ENCODE measurements around the gene ZSWIM4. TPM values are rescaled to one million over a fixed set of nuclear protein-coding genes. Genes with fewer than 3 reads are reported as not detected.
A peak's percentile ranks its signal among the peaks of the same experiment; 100 is the strongest.

The ZSWIM4 gene
- total and polyA plus RNA-seq, 9 donors: 1.2 to 7.9 (median 4.3) TPM

- intact Hi-C loops (cut with DNase I): no loop called here
- no peak overlapping the region for H3K4me3 ChIP-seq
- no peaks in the 10 kb centered on the region for H3K27me3 ChIP-seq
- WGBS, 3 donors: 74 to 84% (median 81%) methylated on average over 8 of the region's 8 CpGs
- H3K27ac ChIP-seq: no peak overlapping the region
- H3K36me3 ChIP-seq: no peaks in the 10 kb centered on the region
- no peaks in the 10 kb centered on the region for H3K9me3 ChIP-seq
- TF ChIP-seq CTCF (IDR thresholded peaks at IDR 0.05) (no peak), EP300 (IDR thresholded peaks at IDR 0.05) (no peak), POLR2A (IDR thresholded peaks at IDR 0.05) (no peak)
- no peaks in the 10 kb centered on the region for H3K4me1 ChIP-seq (ENCODE audit: insufficient read depth)
- DNase-seq: peak in 1 of 5 donors; percentile 50
Observed at GRCh38 chr19:13823256-13823655, 28.0 kb downstream of the ZSWIM4 start.

GRCh38 chr19:13823901-13824300 is 28.7 kb downstream of the ZSWIM4 start:
- Histone ChIP-seq H3K27ac (no peak overlapping the region), H3K4me3 (no peak overlapping the region), H3K4me1 (ENCODE audit: insufficient read depth) (no peaks in the 10 kb centered on the region), H3K9me3 (no peaks in the 10 kb centered on the region), H3K27me3 (no peaks in the 10 kb centered on the region), H3K36me3 (no peaks in the 10 kb centered on the region)
- 85 to 91% (median 88%) methylated on average over 2 of the region's 2 CpGs for WGBS, 3 donors
- no peak for TF ChIP-seq POLR2A (IDR thresholded peaks at IDR 0.05)
- no peak for TF ChIP-seq EP300 (IDR thresholded peaks at IDR 0.05)
- TF ChIP-seq CTCF (IDR thresholded peaks at IDR 0.05): no peak
- no peak for DNase-seq
- intact Hi-C loops (cut with DNase I): no loop called here

GRCh38 chr19:13824703-13825102 is 29.5 kb downstream of the ZSWIM4 start:
- intact Hi-C loops (cut with DNase I): no loop called here
- Histone ChIP-seq H3K27ac (no peak overlapping the region), H3K4me3 (no peak overlapping the region), H3K4me1 (ENCODE audit: insufficient read depth) (no peaks in the 10 kb centered on the region), H3K36me3 (no peaks in the 10 kb centered on the region), H3K27me3 (no peaks in the 10 kb centered on the region), H3K9me3 (no peaks in the 10 kb centered on the region)
- TF ChIP-seq CTCF (IDR thresholded peaks at IDR 0.05) (no peak), POLR2A (IDR thresholded peaks at IDR 0.05) (no peak), EP300 (IDR thresholded peaks at IDR 0.05) (no peak)
- no peak for DNase-seq

GRCh38 chr19:13825489-13826441 is 30.5 kb downstream of the ZSWIM4 start:
- intact Hi-C loops (cut with DNase I): no loop called here
- Histone ChIP-seq H3K4me1 (ENCODE audit: insufficient read depth) (no peaks in the 10 kb centered on the region), H3K27ac (no peak overlapping the region), H3K27me3 (no peaks in the 10 kb centered on the region), H3K36me3 (peaks cover 3% of the 10 kb centered on the region), H3K4me3 (no peak overlapping the region), H3K9me3 (no peaks in the 10 kb centered on the region)
- peak in 1 of 5 donors; percentile 42 for DNase-seq
- 85 to 87% (median 86%) methylated on average over 23 to 30 of the region's 30 CpGs for WGBS, 3 donors
- TF ChIP-seq CTCF (IDR thresholded peaks at IDR 0.05): no peak
- TF ChIP-seq EP300 (IDR thresholded peaks at IDR 0.05): no peak
- no peak for TF ChIP-seq POLR2A (IDR thresholded peaks at IDR 0.05)

Data from ovary (tissue), 9 donors.